Measurements from ENCODE around the gene HTRA1.
A peak's percentile ranks its signal among the peaks of the same experiment; 100 is the strongest.

Gene HTRA1

GRCh38 chr10:122455376-122456079 is 5.8 kb upstream of the HTRA1 start:
- no peak for DNase-seq

- DNase-seq: no peak
Measured at GRCh38 chr10:122457934-122458333, 3.4 kb upstream of the HTRA1 start.

- DNase-seq: no peak
Measured at GRCh38 chr10:122458693-122459092, 2.7 kb upstream of the HTRA1 start.

- no peak for DNase-seq
Measured at GRCh38 chr10:122459561-122460273, 1.6 kb upstream of the HTRA1 start.

- DNase-seq: no peak
Measured at GRCh38 chr10:122460891-122461293, 461 bp upstream of the HTRA1 start.

GRCh38 chr10:122461729-122462532 is 578 bp downstream of the HTRA1 start:
- no peak for DNase-seq

GRCh38 chr10:122462533-122463465 is 1.4 kb downstream of the HTRA1 start:
- no peak for DNase-seq

GRCh38 chr10:122463466-122464249 is 2.3 kb downstream of the HTRA1 start:
- DNase-seq: no peak

GRCh38 chr10:122464250-122464510 is 2.8 kb downstream of the HTRA1 start:
- no peak for DNase-seq

- DNase-seq: no peak
Measured at GRCh38 chr10:122464586-122464985, 3.2 kb downstream of the HTRA1 start.

- no peak for DNase-seq
Measured at GRCh38 chr10:122465401-122466040, 4.2 kb downstream of the HTRA1 start.

GRCh38 chr10:122466951-122467381 is 5.6 kb downstream of the HTRA1 start:
- no peak for DNase-seq

GRCh38 chr10:122467701-122468100 is 6.3 kb downstream of the HTRA1 start:
- no peak for DNase-seq

GRCh38 chr10:122468307-122468925 is 7.1 kb downstream of the HTRA1 start:
- DNase-seq: no peak

GRCh38 chr10:122468926-122469781 is 7.8 kb downstream of the HTRA1 start:
- peak; percentile 45 for DNase-seq

- no peak for DNase-seq
Measured at GRCh38 chr10:122469848-122470247, 8.5 kb downstream of the HTRA1 start.

GRCh38 chr10:122471531-122472177 is 10.3 kb downstream of the HTRA1 start:
- DNase-seq: no peak

GRCh38 chr10:122473116-122473515 is 11.8 kb downstream of the HTRA1 start:
- DNase-seq: no peak

- DNase-seq: peak; percentile 68
Measured at GRCh38 chr10:122474131-122474818, 12.9 kb downstream of the HTRA1 start.
